ENCODE data around the gene ATP6V0D1.

ATP6V0D1 gene

DNA sequence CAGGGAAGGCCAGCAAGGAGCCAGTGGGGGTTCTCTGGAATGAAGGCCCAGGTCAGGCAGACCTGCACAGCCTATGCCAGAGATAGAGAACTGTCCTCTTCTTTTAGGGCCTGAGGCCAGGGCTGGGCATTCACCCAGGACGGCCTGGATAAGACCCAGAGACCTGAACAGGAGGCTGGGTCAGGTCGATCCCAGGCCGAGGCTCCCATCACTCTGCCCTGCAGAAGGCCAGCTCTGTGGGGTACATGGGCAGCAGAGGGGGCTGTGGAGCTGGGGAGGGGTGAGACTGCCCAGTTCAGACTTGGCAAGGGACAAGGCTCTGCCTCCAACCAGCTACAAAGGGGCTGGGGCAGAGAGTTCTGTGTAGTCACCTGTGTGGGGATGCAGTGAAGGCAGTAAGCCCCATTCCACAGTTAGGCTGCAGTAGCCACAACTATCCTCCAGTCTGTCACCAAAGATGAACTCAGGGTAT, 35.5 kb downstream of the ATP6V0D1 start:
- TF ChIP-seq, protein P1, sequence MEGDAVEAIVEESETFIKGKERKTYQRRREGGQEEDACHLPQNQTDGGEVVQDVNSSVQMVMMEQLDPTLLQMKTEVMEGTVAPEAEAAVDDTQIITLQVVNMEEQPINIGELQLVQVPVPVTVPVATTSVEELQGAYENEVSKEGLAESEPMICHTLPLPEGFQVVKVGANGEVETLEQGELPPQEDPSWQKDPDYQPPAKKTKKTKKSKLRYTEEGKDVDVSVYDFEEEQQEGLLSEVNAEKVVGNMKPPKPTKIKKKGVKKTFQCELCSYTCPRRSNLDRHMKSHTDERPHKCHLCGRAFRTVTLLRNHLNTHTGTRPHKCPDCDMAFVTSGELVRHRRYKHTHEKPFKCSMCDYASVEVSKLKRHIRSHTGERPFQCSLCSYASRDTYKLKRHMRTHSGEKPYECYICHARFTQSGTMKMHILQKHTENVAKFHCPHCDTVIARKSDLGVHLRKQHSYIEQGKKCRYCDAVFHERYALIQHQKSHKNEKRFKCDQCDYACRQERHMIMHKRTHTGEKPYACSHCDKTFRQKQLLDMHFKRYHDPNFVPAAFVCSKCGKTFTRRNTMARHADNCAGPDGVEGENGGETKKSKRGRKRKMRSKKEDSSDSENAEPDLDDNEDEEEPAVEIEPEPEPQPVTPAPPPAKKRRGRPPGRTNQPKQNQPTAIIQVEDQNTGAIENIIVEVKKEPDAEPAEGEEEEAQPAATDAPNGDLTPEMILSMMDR (conservative IDR thresholded peaks at IDR 0.05; ENCODE audit: control insufficient read depth, insufficient read depth, low read depth, low read length) = peak; percentile 9
- H3K4me3 ChIP-seq (ENCODE audit: control insufficient read depth, low read depth, low read length) = no peak overlapping the region
- DNase-seq (ENCODE audit: low read depth) = no peak

DNA sequence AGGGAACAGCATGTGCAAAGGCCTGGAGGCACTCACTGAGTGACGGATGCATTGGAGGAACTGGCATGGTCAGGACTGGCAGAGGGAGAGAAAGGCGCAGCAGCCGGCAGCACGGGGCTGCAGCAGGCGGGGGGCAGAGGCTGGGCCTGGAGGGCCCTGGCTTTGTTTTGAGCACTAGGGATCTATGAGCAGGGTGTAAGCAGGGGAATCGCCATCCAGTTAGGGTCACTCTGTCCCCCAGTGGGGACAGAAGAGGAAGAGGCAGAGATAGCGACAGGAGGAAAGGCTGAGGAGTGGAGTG, 35.9 kb downstream of the ATP6V0D1 start:
- no peak for DNase-seq (ENCODE audit: low read depth)
- TF ChIP-seq, protein P1 (conservative IDR thresholded peaks at IDR 0.05; ENCODE audit: control insufficient read depth, insufficient read depth, low read depth, low read length) = no peak
- H3K4me3 ChIP-seq (ENCODE audit: control insufficient read depth, low read depth, low read length) = no peak overlapping the region

DNA sequence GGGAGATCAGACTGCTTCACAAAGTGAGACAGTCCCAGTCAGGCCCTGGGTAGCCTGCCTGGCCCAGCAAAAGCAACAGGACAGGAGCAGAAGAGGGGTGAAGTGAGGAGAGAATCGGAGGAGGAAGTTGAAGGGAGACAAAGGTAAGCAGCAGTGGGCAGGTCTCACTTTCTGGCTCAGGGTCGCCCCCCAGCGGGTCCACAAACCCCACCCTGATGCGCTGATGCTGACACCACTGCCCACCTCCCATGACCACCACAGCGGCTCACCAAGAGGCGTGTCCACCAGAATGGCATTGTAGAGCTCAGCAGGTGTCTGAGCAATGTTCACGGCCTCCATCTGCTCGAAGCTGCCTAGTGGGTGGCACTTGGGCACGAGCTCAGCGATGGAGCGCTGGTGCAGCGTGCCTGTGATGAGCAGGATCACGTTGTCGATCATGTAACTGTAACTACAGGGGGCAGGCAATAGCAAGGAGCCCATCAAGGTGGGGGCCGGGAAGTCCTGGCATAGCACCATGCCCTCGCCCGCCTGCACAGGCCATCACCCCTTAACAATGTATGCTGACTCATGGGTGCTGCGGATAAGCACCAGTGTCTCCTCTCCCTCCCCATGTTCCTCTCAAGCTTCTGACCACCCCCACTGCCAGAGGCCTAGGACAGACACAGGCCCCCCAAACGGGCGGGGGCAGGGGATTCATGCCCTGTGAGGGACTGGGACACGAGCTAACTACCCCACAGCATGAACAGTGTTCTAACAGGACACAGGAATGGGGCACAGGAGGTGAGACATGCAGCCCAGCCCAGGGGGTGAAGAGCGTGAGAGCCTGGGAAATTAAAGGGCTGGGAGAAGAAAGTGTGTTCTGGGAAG, 36.5 kb downstream of the ATP6V0D1 start:
- DNase-seq (ENCODE audit: low read depth) = peak; percentile 25
- TF ChIP-seq, protein P1 (conservative IDR thresholded peaks at IDR 0.05; ENCODE audit: control insufficient read depth, insufficient read depth, low read depth, low read length) = no peak

DNA sequence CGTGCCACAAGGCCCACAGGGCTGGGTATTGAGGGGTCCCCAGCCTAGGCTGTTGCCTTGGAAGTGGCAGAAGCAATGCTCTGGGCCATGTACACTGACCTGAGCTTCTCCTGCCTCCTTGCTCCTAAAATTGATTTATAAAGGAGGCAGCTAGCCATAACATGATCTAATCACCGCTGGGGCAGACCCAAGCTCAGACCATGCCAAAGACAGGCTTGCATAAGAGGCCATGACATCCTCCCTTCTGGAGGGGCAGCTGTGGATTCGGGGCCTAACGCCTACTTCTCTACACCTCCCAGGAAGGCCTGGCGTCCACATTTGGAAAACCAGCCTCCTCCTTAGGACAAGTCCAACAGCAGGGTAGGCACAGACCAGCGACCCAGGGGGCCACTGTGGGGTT, 37.7 kb downstream of the ATP6V0D1 start:
- DNase-seq (ENCODE audit: low read depth) = peak; percentile 88
- H3K4me3 ChIP-seq (ENCODE audit: control insufficient read depth, low read depth, low read length) = no peak overlapping the region
- TF ChIP-seq, protein P1 (conservative IDR thresholded peaks at IDR 0.05; ENCODE audit: control insufficient read depth, insufficient read depth, low read depth, low read length) = no peak

More for the DNA sequence above, 36.5 kb downstream of the ATP6V0D1 start:
- no peak overlapping the region for H3K4me3 ChIP-seq (ENCODE audit: control insufficient read depth, low read depth, low read length)

DNA sequence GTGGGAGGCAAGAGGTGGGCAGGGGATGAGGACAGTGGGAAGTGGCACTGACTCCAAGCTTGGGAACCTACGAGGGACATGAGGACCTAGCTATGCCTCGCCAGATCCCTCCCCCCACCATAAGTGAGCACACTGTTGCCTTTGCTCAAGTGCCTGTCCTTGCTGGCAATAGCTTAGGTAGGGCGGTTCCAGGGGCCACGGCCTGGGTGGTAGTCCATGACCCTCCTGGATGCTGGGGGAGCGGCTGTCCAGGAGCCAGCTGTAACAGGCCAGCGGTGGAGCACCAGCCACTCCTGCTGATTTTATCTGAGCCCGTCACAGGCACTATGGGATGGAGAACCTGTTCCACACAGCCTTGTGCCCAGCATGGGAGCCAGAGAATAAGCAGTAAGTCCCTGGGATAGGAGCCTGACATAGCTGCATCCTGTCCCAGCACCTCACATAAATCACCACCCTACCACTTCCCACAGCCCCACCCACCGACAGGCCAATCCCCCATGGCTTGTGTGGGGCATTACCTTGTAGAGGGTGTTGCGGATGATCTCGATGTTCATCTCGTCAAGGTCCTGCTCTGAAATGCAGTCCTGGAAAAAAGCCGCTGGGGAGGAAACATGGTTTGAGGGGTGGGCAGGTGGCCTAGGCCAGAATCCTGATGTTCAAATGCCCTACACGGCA, 38.2 kb downstream of the ATP6V0D1 start:
- TF ChIP-seq, protein P1 (conservative IDR thresholded peaks at IDR 0.05; ENCODE audit: control insufficient read depth, insufficient read depth, low read depth, low read length) = no peak
- no peak overlapping the region for H3K4me3 ChIP-seq (ENCODE audit: control insufficient read depth, low read depth, low read length)
- no peak for DNase-seq (ENCODE audit: low read depth)

DNA sequence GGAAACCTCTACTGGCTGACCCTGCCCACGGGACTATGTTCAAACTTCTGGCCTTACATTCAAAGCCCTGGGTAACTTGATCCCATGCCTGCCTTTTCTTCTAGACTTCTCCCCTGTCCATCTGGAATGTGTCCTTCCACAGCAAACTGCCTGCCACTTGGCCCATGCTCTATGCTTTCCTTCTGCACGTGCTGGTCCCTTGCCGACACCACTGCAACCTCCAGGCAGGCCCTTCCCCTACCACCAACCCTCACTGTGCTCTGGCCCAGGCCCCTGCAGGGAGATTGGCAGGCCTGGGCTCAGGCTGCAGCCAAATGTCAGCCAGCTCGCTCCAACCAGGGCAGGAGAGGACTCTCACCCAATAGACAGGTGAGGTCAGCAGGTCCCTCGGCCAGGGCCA, 39.0 kb downstream of the ATP6V0D1 start:
- TF ChIP-seq, protein P1 (conservative IDR thresholded peaks at IDR 0.05; ENCODE audit: control insufficient read depth, insufficient read depth, low read depth, low read length) = no peak
- no peak overlapping the region for H3K4me3 ChIP-seq (ENCODE audit: control insufficient read depth, low read depth, low read length)
- DNase-seq (ENCODE audit: low read depth) = no peak
